GM12878 (cell line): Measurements from ENCODE around the gene NXPH1. TPM values are rescaled to one million over a fixed set of nuclear protein-coding genes. Genes with fewer than 3 reads are reported as not detected.

Experiments used
- ASH2L ChIP-seq: fragments of 300-600, 200-600 bp; sonication (generic); IDR thresholded peaks from 2 replicates; pipeline ENCODE4 v1.6.1; 2017; ENCODE audit warnings: low read depth, mild to moderate bottlenecking, borderline replicate concordance
- CUX1 ChIP-seq: IDR thresholded peaks from 2 replicates; pipeline ENCODE4 v1.6.1; 2012; ENCODE audit warnings: improper control_type of control experiment, low read depth, low read length; ENCODE audit not compliant: insufficient replicate concordance
- DPF2 ChIP-seq: fragments of 450-650 bp; IDR thresholded peaks from 2 replicates; pipeline ENCODE4 v1.6.1; 2017; ENCODE audit warnings: mild to moderate bottlenecking
- IRF3 ChIP-seq: fragments of 450-650 bp; IDR thresholded peaks from 2 replicates; pipeline ENCODE4 v1.6.1; 2014; ENCODE audit warnings: mild to moderate bottlenecking
- JUND ChIP-seq: IDR thresholded peaks from 2 replicates; pipeline ENCODE4 v1.6.1; 2012; ENCODE audit warnings: low read depth, mild to moderate bottlenecking, low read length, improper control_type of control experiment, moderate library complexity
- MTA3 ChIP-seq: IDR thresholded peaks from 2 replicates; pipeline ENCODE4 v1.6.1; 2012; ENCODE audit warnings: low read length, inconsistent platforms, borderline replicate concordance
- SMAD5 ChIP-seq: IDR thresholded peaks from 2 replicates; pipeline ENCODE4 v1.6.1; 2016; ENCODE audit warnings: antibody characterized with exemption, low read depth
- polyA plus RNA-seq, 11 experiments: library from polyadenylated mRNA; depleted of rRNA in 4 of 11; unstranded in 6 of 11; stranded (reverse) in 5 of 11; fragments of >200 nt; fragmentation: Nextera tagmentation in 4 of 11; fragmentation: Illumina TruSeq in 1 of 11; extraction: Ambion mirVana in 4 of 11; extraction: Trizol in 1 of 11; gene quantifications; 1 replicate in 1 of 11; 2 replicates in 10 of 11; pipeline versions ENCODE4 v1.2.1 to v1.2.3, GENCODE V29; 2011 to 2016; ENCODE audit warnings: inconsistent platforms in 2 of 11, missing spikeins in 2 of 11, low read depth in 1 of 11
- total RNA-seq, 4 experiments: library from RNA; depleted of rRNA in 3 of 4; stranded (reverse); fragments of >200 nt in 3 of 4; fragmentation: Illumina TruSeq in 1 of 4; extraction: Trizol in 1 of 4; gene quantifications; 2 replicates each; pipeline versions ENCODE4 v1.2.1 to v1.2.3, GENCODE V29; 2013 to 2021
- TF ChIP-seq, protein P1 (sequence below): IDR thresholded peaks from 2 replicates; pipeline ENCODE4 v1.6.1; 2012; ENCODE audit warnings: mild to moderate bottlenecking, low read depth, low read length

NXPH1 gene
- total and polyA plus RNA-seq, 10 of the 15 experiments (the other 5 are each of a cell fraction or from before 2014, with no cell fraction given) = 0.06 to 0.34 TPM; not detected in 8

DNA sequence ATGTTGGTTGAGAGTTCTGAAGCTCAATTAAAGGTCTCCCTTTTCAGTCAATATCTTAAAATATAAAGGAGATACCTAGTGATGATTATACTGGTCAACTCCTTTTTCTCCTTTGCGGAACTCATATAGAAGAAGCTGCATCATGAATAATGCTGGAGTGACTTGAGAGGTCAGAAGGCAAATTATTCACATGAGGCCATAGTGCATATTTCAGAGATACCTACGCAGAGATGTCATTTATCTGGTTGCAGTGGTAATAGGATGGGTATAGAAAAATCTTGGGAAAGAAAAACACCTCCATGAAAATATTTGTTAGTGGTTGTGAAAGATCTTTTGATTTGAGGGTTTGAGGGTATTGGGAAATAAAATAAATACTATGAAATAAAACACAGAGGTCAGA is 47.7 kb downstream of the NXPH1 start (continued):
- TF ChIP-seq, protein P1, sequence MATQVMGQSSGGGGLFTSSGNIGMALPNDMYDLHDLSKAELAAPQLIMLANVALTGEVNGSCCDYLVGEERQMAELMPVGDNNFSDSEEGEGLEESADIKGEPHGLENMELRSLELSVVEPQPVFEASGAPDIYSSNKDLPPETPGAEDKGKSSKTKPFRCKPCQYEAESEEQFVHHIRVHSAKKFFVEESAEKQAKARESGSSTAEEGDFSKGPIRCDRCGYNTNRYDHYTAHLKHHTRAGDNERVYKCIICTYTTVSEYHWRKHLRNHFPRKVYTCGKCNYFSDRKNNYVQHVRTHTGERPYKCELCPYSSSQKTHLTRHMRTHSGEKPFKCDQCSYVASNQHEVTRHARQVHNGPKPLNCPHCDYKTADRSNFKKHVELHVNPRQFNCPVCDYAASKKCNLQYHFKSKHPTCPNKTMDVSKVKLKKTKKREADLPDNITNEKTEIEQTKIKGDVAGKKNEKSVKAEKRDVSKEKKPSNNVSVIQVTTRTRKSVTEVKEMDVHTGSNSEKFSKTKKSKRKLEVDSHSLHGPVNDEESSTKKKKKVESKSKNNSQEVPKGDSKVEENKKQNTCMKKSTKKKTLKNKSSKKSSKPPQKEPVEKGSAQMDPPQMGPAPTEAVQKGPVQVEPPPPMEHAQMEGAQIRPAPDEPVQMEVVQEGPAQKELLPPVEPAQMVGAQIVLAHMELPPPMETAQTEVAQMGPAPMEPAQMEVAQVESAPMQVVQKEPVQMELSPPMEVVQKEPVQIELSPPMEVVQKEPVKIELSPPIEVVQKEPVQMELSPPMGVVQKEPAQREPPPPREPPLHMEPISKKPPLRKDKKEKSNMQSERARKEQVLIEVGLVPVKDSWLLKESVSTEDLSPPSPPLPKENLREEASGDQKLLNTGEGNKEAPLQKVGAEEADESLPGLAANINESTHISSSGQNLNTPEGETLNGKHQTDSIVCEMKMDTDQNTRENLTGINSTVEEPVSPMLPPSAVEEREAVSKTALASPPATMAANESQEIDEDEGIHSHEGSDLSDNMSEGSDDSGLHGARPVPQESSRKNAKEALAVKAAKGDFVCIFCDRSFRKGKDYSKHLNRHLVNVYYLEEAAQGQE = no peak
- no peak for TF ChIP-seq JUND
- no peak for TF ChIP-seq MTA3
- no peak for TF ChIP-seq CUX1
- TF ChIP-seq IRF3 = no peak
- TF ChIP-seq SMAD5 = no peak
- TF ChIP-seq DPF2 = no peak
- no peak for TF ChIP-seq ASH2L
